Panc1 (cell line): ENCODE results near the gene LEFTY2. TPM values are rescaled to one million over a fixed set of nuclear protein-coding genes. Genes with fewer than 3 reads are reported as not detected.
"Not testable (repeated sequence)": the region's sequence is repeated elsewhere in the genome, so short reads cannot be mapped to it uniquely, and the experiment has no call there.

ENCODE experiments used
- ATAC-seq: fragments of 200-7000 bp; cut with Tn5 transposase; 2 replicates; pipeline ENCODE4 v1.9.1; 2020; ENCODE audit warnings: mild to moderate bottlenecking, moderate library complexity
- BruUV-seq: library from RNA; stranded (reverse); fragments of 400-500 nt; replicated peaks from 2 replicates; lab custom pipeline; 2021; lab: Mats Ljungman, UMichigan
- CTCF ChIA-PET: fragments of 300-600 bp; sonication (Branson Sonifier 250); formaldehyde crosslinking; loops from one replicate; lab custom pipeline; 2022; ENCODE audit warnings: antibody characterized with exemption; lab: Charles Lee
- POLR2A ChIA-PET: fragments of 300-600 bp; sonication (Branson Sonifier 250); formaldehyde crosslinking; loops from one replicate; lab custom pipeline; 2022; ENCODE audit warnings: antibody characterized with exemption; lab: Charles Lee
- DNase-seq: peaks from one replicate; pipeline ENCODE4 v3.0.0-alpha.2; 2010; ENCODE audit warnings: low read depth, low spot score
- H3K27ac ChIP-seq: 2 replicates; pipeline ENCODE4 v1.5.1; 2011; ENCODE audit warnings: mild to moderate bottlenecking, low read length, inconsistent platforms
- H3K27me3 ChIP-seq: fragments of 200-500 bp; sonication (Bioruptor generic); 2 replicates; pipeline ENCODE4 v1.6.0; 2014; ENCODE audit warnings: low read length, inconsistent platforms; ENCODE audit not compliant: control insufficient read depth, insufficient read depth
- H3K36me3 ChIP-seq: fragments of 200-500 bp; sonication (Bioruptor generic); 2 replicates; pipeline ENCODE4 v1.5.1; 2014; ENCODE audit warnings: inconsistent platforms, mild to moderate bottlenecking, low read length, moderate library complexity; ENCODE audit not compliant: control insufficient read depth, insufficient read depth
- H3K4me1 ChIP-seq: 2 replicates; pipeline ENCODE4 v1.5.1; 2011; ENCODE audit warnings: inconsistent platforms, mild to moderate bottlenecking, low read length, moderate library complexity; ENCODE audit not compliant: control insufficient read depth, insufficient read depth
- H3K4me3 ChIP-seq, 2 experiments: 2 replicates each; pipeline ENCODE4 v1.5.1; 2011 to 2012; ENCODE audit warnings: low read depth in 2 of 2, low read length in 2 of 2, mild to moderate bottlenecking in 2 of 2, inconsistent platforms in 1 of 2, moderate library complexity in 1 of 2
- H3K9me3 ChIP-seq: fragments of 200-500 bp; sonication (Bioruptor generic); 2 replicates; pipeline ENCODE4 v1.5.1; 2014; ENCODE audit warnings: low read depth, mild to moderate bottlenecking, inconsistent platforms, low read length, moderate library complexity; ENCODE audit not compliant: control insufficient read depth, insufficient read depth
- CTCF ChIP-seq: fragments of 450-650 bp; IDR thresholded peaks from 2 replicates; pipeline ENCODE4 v1.5.1; 2017; ENCODE audit warnings: mild to moderate bottlenecking
- POLR2AphosphoS5 ChIP-seq: IDR thresholded peaks from 2 replicates; pipeline ENCODE4 v1.6.1; 2012; ENCODE audit warnings: mild to moderate bottlenecking, low read depth, low read length, moderate library complexity
- REST ChIP-seq, 2 experiments: IDR thresholded peaks; 2 replicates each; pipeline ENCODE4 v1.6.1; 2011 to 2012; ENCODE audit warnings: low read depth in 2 of 2, control low read depth in 1 of 2, low read length in 1 of 2, mild to moderate bottlenecking in 1 of 2, moderate library complexity in 1 of 2; ENCODE audit not compliant: insufficient read depth in 1 of 2
- SIN3A ChIP-seq: IDR thresholded peaks from 2 replicates; pipeline ENCODE4 v1.6.1; 2012; ENCODE audit warnings: low read depth, mild to moderate bottlenecking, low read length, moderate library complexity, borderline replicate concordance; ENCODE audit not compliant: insufficient read depth
- TCF7L2 ChIP-seq: IDR thresholded peaks from 2 replicates; pipeline ENCODE4 v1.6.1; 2011; ENCODE audit warnings: mild to moderate bottlenecking, low read depth, low read length, inconsistent platforms
- in situ Hi-C: cut with HindIII; loops from 2 replicates; pipeline ENCODE4 v1.10.0; 2016; ENCODE audit warnings: low sequenced_read_pairs, low pct_unique_long_range_greater_than_20kb
- intact Hi-C: fragments of 100-400 bp; cut with micrococcal nuclease; formaldehyde crosslinking; loops from one replicate; pipeline ENCODE4 v1.10.0; 2022; ENCODE audit not compliant: unreplicated experiment
- total RNA-seq: library from RNA; stranded (reverse); gene quantifications from one replicate; pipeline ENCODE4 v1.2.1, GENCODE V29; 2021; ENCODE audit not compliant: unreplicated experiment

LEFTY2 gene
- total RNA-seq, 1 experiment from 2014 or later, result not detected

- no TSS peak for BruUV-seq
- ChIA-PET CTCF (no interaction called here), POLR2A (interaction anchor here (0.6 kb wide), 2 partner anchors 38 to 279 kb away, joined by 3 to 7 read pairs; no protein-coding TSS in a partner anchor)
- ATAC-seq, result no peak
- intact Hi-C loops, result no loop called here
- no peak for DNase-seq
- Histone ChIP-seq H3K27ac (no peak overlapping the region), H3K4me1 (no peaks in the 10 kb centered on the region), H3K4me3 (no peak overlapping the region), H3K27me3 (no peaks in the 10 kb centered on the region), H3K36me3 (no peaks in the 10 kb centered on the region), H3K9me3 (no peaks in the 10 kb centered on the region)
- TF ChIP-seq CTCF (no peak), SIN3A (no peak), POLR2AphosphoS5 (no peak), REST (IDR thresholded peaks at IDR 0.05; ENCODE audit: insufficient read depth in 1 of 2, low read depth in 2 of 2, low read length in 1 of 2) (no peak), TCF7L2 (no peak)
- in situ Hi-C loops, result no loop called here
These were observed 3.7 kb downstream of the LEFTY2 start for GRCh38 chr1:225937048-225937968.

- ChIA-PET CTCF (no interaction called here), POLR2A (interaction anchor here (0.6 kb wide), 1 partner anchor 39 kb away, joined by 3 read pairs; no protein-coding TSS in a partner anchor)
- H3K9me3 ChIP-seq, result no peaks in the 10 kb centered on the region
- no peaks in the 10 kb centered on the region for H3K36me3 ChIP-seq
- BruUV-seq, result no TSS peak
- no peak for TF ChIP-seq CTCF
- no peak for TF ChIP-seq POLR2AphosphoS5
- no peak for DNase-seq
- no peak overlapping the region for H3K27ac ChIP-seq
- no peaks in the 10 kb centered on the region for H3K4me1 ChIP-seq
- no peak overlapping the region for H3K4me3 ChIP-seq
- intact Hi-C loops (no loop called here), in situ Hi-C loops (no loop called here)
- no peak for ATAC-seq
- H3K27me3 ChIP-seq, result no peaks in the 10 kb centered on the region
These were observed 4.5 kb downstream of the LEFTY2 start for GRCh38 chr1:225936523-225936922.

- H3K27me3 ChIP-seq, ATAC-seq, BruUV-seq, CTCF ChIA-PET, in situ Hi-C loops, POLR2A ChIA-PET, intact Hi-C loops, H3K36me3 ChIP-seq, DNase-seq, H3K4me1 ChIP-seq, H3K9me3 ChIP-seq, H3K4me3 ChIP-seq, H3K27ac ChIP-seq: not testable (repeated sequence)
These were observed 4.9 kb downstream of the LEFTY2 start for GRCh38 chr1:225936086-225936485.
